ENCODE results near the gene SOX5.

- TF ChIP-seq CTCF (IDR thresholded peaks at IDR 0.05) = no peak
- no peak for TF ChIP-seq POLR2A (IDR thresholded peaks at IDR 0.05)
- TF ChIP-seq POLR2AphosphoS5 (IDR thresholded peaks at IDR 0.05) = no peak
Measured at GRCh38 chr12:23944067-23944466, 5.4 kb downstream of the SOX5 start.

Data from breast epithelium (tissue), 3 donors.